GM19467 (cell line): Measurements from ENCODE around the gene FIGNL1.

Experiments
- ATAC-seq: cut with Tn5 transposase; IDR thresholded peaks from one replicate; pipeline ENCODE4 v1.9.1; 2021; ENCODE audit warnings: mild to moderate bottlenecking, moderate library complexity; ENCODE audit not compliant: unreplicated experiment

Gene FIGNL1

GRCh38 chr7:50399206-50399605 lies 50.9 kb downstream of the FIGNL1 start:
- no peak for ATAC-seq

DNA sequence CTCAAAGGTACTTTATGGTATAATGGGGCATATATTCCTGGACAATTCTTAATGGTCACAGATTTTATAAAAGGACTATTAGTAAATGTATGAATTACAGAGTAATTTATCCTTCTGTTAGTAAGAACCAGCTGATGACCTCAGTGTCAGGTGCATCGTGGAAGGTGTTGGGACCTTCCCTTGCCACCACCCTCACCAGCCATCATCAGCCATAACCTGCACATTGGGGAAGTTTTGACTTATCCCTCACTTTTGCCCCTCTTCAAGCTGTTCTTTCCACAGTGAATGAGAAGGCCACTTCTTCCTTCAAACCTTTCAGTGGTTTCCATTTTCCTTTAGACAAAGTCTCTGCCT lies 52.2 kb downstream of the FIGNL1 start:
- ATAC-seq: no peak

DNA sequence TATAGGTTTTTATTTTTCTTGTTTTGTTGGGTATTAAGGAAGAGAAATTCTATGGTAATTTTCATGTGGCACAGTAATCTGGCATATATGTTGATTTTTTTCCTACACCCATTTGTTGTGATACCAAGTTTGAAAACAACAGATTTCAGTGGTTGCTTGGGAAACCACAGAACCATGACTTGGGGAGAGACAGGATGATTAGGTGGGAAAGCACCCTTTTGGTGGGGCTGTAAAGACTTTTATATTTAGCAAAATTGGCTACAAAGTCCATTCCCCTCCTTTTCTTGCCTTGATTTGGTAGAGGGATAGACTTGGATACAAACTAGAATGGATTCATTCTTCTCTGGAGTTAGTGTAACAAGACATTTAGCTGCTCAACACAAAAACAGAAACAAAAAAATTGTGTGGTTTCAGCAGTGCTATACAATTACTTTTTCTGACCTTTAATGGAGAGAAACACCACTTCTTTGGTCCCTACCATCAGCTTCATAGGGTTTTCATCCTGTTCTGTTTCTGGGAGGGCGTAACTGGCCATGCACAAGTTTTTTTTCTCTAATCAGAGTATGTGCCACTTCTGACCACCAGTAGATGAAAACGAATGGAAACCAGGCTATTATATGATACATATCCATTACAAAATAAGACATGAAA lies 52.7 kb downstream of the FIGNL1 start:
- no peak for ATAC-seq

GRCh38 chr7:50396856-50397255 lies 53.3 kb downstream of the FIGNL1 start:
- ATAC-seq: no peak

DNA sequence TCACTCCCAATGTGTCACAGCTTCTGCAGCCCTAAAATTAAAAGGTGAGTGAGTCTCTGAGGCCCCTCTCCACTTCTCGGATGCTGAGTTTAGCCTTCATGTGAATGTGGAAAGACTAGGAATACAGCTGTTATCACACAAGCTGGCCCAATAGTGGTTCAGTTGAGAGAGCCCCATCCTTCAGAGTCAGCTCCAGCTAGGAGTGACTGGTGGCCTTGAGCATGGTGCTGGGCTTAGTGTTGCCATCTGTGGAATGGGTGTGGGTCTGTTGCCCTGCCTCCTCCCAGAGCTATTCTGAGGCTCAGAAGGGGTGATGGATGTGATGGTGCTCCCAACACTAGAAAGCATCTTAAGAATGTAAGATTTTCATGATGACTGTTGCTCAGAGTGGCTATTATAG lies 55.8 kb downstream of the FIGNL1 start:
- no peak for ATAC-seq
